DOHH2 (cell line): ENCODE data around the gene TYK2.

Source experiments
- CTCF ChIP-seq: fragments of 200-600 bp; sonication (generic); IDR thresholded peaks from one replicate; pipeline ENCODE4 v1.5.1; 2014; ENCODE audit warnings: antibody characterized with exemption, mild to moderate bottlenecking, low read depth, low read length; ENCODE audit not compliant: poor library complexity, severe bottlenecking
- EZH2phosphoT487 ChIP-seq: fragments of 200-600 bp; sonication (generic); IDR thresholded peaks from 2 replicates; pipeline ENCODE4 v1.6.1; 2017; ENCODE audit warnings: borderline replicate concordance, mild to moderate bottlenecking, antibody characterized with exemption, low read length, moderate library complexity, mixed read lengths

DNA sequence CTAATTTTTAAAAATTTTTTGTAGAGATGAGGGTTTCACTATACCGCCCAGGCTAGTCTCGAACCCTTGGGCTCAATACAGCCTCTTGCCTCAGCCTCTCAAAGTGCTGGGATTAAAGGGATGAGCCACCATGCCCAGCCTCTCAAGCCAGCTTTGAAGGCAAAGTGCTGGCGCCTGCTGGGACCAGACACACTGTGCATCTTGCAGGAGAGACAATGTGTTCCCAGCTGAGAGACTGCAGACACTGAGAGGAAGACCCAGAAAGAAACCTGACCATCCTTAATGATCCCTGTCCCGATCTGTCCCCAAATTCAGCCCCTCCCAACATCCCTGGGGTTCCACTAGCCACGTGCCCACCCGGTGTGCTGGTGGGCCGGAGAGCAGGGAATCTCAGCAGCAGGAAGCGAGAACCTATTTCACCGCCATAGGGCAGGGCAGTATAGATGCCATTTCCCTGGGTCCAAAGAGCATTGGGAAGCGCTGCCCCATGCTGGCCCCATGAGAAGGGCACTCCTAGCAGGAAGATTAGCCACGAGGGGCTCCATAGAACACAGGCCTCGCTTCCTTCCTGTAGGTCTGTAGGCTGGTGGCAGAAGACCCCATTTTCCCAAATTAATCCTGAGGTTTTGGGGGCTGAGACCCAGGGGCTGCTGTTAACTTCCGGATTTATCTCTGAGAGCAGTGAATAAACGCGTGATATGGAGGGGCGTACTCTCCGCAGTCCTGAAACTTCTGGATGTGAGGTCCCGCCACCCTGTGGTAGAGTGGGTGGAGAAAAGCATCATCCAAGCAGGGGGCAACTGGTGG, 48.0 kb downstream of the TYK2 start:
- TF ChIP-seq CTCF (no peak), EZH2phosphoT487 (no peak)
